Endometrial microvascular endothelial cells (primary cell): ENCODE measurements around the gene LRP5. TPM values are rescaled to one million over a fixed set of nuclear protein-coding genes. Genes with fewer than 3 reads are reported as not detected.
"Not testable (repeated sequence)": the region's sequence is repeated elsewhere in the genome, so short reads cannot be mapped to it uniquely, and the experiment has no call there.

ENCODE experiments used
- in situ Hi-C: cut with HindIII; loops from 2 replicates; pipeline ENCODE4 v1.10.0; 2017; ENCODE audit warnings: low sequenced_read_pairs, low pct_unique_long_range_greater_than_20kb; ENCODE audit errors: inconsistent ontology term
- total RNA-seq: library from RNA; depleted of rRNA; stranded (reverse); fragments of >200 nt; gene quantifications from one replicate; pipeline ENCODE4 v1.2.3, GENCODE V29; 2015; ENCODE audit errors: inconsistent ontology term

The LRP5 gene
- total RNA-seq, 1 donor from 2014 or later: 4.8 TPM

DNA sequence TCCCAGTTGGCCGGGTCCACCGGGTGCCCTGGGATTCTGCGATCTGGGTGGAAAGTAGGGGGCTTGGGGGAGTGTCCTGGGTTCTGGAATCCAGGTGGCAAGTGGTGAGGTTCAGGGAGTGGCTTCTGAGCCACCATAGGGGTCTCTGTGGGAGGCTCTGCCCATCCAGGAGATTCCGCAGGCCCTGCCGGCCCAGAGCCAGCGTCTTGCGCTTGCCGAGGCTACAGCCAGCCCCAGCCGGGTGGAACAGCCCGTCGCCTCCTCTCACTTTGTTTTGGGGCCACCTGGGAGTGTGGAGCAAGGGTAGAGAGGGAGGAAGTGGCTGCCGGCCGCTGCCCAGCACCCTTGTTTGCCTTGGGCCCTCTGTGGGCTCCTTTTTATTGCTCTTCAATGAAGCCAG is 87.5 kb downstream of the LRP5 start:
- in situ Hi-C loops: no loop called here

DNA sequence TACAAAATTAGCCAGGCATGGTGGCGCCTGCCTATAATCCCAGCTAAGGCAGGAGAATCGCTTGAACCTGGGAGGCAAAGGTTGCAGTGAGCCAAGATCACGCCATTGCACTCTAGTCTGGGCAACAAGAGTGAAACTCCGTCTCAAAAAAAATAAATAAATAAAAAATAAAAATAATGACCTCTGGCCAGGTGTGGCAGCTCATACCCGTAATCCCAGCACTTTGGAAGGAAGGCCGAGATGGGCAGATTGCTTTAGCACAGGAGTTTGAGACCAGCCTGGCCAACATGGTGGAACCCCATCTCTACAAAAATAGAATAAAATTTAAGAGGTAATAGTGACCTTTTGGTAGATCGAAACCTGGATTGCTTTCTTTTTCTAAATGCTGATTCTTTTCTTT is 88.2 kb downstream of the LRP5 start:
- in situ Hi-C loops: not testable (repeated sequence)

DNA sequence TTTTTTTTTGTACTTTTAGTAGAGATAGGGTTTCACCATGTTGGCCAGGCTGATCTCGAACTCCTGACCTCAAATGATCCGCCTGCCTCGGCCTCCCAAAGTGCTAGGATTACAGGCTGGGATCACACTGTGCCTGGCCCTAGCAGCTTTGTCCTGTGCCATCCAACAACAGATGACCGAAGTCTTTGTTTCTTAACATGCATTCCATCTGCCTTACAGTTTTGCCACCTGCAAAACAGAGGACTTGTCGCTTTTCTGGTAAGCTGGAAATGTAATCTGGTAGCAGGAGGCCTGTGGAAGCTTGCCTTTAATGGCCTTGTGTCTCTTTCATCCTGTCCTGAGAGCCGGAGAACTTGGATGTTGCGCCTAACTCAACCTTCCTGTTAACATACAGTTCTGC is 89.5 kb downstream of the LRP5 start:
- in situ Hi-C loops: no loop called here

DNA sequence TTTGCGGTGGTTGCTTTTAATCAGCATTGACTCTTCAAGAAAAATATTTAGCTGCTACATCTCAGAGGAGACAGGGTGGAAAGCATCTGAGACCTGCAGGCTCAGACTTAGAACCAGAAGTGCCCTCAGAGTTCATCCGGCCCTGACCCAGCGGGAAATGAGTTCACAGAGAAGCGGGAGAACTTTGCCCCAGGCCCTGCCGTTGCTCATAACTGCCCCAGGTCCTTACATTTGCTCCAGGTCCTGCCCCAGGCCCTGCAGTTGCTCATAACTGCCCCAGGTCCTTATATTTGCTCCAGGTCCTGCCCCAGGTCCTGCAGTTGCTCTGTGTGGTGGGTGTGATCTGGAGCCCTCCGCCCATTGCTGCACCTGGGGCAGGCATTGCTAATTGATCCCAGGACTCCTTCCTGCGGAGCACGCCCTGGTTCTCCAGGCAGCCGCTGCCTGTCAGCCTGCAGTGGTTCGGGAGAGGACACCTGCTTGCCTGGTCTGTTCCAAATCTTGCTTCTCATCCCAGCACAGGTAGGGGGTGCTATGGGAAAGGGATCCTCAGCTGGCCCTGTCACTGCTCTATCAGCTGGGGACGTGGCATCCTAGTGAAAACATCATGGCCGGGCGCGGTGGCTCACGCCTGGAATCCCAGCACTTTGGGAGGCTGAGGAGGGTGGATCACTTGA is 90.1 kb downstream of the LRP5 start:
- in situ Hi-C loops: no loop called here

DNA sequence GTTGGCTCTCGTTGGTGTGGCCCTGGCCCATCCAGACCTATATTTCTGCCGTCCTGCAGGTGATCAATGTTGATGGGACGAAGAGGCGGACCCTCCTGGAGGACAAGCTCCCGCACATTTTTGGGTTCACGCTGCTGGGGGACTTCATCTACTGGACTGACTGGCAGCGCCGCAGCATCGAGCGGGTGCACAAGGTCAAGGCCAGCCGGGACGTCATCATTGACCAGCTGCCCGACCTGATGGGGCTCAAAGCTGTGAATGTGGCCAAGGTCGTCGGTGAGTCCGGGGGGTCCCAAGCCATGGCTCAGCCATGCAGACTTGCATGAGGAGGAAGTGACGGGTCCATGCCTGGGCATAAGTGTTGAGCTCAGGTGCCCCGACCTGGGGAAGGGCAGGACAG is 91.0 kb downstream of the LRP5 start:
- in situ Hi-C loops: no loop called here

DNA sequence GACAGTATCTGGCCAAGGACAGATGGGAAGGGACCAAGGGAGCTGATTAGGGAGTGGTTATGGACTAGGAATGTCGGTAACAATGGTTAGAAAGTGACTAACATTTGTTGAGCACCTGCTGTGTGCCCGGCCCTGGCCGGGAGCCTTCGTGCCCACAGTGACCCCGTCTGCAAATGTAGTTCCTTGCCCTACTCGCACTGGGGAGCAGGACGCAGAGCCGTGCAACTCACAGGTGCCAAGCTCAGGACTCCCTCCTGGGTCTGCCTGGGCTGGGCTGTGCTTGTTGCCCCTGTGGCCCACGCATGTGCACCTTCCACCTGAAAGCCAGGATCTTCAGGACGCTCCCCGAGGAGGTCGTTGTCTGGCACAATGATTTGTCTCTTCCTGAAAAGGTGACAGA is 91.4 kb downstream of the LRP5 start:
- in situ Hi-C loops: no loop called here

DNA sequence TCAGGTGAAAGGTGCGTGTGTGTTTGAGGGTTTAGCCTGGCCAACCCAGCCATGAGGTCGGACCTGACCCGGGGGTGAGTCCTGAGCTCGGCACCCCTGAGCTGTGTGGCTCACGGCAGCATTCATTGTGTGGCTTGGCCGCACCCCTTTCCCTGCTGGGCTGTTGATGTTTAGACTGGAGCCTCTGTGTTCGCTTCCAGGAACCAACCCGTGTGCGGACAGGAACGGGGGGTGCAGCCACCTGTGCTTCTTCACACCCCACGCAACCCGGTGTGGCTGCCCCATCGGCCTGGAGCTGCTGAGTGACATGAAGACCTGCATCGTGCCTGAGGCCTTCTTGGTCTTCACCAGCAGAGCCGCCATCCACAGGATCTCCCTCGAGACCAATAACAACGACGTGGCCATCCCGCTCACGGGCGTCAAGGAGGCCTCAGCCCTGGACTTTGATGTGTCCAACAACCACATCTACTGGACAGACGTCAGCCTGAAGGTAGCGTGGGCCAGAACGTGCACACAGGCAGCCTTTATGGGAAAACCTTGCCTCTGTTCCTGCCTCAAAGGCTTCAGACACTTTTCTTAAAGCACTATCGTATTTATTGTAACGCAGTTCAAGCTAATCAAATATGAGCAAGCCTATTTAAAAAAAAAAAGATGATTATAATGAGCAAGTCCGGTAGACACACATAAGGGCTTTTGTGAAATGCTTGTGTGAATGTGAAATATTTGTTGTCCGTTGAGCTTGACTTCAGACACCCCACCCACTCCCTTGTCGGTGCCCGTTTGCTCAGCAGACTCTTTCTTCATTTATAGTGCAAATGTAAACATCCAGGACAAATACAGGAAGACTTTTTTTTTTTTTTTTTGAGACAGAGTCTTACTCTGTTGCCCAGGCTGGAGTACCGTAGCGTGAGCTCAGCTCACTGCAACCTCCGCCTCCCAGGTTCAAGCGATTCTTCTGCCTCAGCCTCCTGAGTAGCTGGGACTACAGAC is 94.2 kb downstream of the LRP5 start:
- in situ Hi-C loops: no loop called here

DNA sequence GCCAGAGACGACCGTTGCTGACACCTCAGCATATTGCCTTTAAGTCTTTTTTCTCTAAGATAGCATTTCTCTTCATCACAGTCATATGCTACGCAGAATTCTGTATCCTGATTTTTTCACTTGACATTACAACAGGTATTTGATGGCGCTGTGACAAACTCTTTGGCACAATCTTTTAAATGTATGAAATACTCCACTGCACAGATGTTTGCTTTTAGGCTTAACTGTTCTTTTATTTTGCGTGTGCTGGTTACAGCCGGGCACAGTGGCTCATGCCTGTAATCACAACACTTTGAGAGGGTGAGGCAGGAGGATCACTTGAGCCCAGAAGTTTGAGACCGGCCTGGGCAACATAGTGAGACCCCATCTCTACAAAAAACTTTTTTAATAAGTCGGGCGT is 96.1 kb downstream of the LRP5 start:
- in situ Hi-C loops: no loop called here

DNA sequence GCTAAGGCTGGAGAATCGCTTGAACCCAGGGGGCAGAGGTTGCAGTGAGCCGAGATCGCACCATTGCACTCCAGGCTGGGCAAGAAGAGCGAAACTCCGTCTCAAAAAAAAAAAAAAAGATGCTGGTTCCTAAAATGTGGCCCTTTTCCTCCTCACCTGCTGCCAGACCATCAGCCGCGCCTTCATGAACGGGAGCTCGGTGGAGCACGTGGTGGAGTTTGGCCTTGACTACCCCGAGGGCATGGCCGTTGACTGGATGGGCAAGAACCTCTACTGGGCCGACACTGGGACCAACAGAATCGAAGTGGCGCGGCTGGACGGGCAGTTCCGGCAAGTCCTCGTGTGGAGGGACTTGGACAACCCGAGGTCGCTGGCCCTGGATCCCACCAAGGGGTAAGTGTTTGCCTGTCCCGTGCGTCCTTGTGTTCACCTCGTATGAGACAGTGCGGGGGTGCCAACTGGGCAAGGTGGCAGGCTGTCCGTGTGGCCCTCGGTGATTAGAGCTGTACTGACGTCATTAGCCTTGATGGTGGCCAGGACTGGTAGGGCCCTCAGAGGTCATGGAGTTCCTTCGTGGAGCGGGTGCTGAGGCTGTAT is 97.5 kb downstream of the LRP5 start:
- in situ Hi-C loops: no loop called here

DNA sequence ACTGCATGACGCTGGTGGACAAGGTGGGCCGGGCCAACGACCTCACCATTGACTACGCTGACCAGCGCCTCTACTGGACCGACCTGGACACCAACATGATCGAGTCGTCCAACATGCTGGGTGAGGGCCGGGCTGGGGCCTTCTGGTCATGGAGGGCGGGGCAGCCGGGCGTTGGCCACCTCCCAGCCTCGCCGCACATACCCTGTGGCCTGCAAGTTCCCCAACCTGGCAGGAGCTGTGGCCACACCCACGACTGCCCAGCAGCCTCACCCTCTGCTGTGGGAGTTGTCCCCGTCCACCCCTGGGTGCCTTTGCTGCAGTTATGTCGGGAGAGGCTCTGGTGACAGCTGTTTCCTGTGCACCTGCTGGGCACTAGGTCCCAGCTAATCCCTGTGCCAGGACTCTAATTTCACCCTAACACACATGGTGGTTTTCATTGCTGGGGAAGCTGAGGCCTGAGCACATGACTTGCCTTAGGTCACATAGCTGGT is 99.2 kb downstream of the LRP5 start:
- in situ Hi-C loops: no loop called here

DNA sequence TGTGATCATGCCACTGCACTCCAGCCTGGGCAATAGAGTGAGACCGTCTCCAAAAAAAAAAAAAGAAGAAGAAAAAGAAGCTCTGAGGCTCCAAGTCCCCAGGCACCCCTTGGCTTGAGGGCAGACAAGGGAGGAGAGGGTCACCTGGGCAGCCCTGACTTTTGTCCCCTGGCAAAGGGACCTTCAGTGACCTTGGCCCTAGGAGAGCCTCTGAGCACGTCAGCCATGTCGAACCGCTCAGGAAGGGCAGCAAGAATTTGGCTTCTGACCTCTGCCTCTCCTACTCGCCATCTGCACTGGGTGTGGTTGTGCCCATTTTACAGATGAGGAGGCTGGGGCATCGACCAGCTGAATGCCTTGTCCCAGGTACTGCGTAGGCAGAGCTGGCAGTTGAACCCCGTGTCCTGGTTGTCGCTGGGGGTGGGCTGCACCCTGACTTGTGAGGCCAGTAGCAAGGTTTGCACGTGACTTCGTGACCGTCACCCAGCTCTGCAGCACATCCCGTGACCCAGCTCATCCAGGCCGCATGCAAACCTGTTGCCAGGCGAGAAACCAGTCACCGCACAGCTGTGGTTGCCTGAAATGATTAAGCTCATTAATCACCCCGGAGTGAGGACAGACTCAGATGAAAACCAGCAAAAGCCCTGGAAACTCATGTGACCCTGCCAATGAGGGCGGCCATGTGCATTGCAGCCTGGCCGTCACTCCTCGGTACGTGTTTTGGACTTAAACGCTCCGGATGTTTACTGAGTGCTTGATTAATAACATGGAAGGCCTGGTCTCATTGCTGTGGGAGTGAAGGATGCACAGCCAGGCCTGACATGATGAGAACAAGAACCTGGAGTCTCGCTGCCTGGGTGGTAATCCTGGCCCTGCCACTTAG is 100.4 kb downstream of the LRP5 start:
- in situ Hi-C loops: no loop called here

DNA sequence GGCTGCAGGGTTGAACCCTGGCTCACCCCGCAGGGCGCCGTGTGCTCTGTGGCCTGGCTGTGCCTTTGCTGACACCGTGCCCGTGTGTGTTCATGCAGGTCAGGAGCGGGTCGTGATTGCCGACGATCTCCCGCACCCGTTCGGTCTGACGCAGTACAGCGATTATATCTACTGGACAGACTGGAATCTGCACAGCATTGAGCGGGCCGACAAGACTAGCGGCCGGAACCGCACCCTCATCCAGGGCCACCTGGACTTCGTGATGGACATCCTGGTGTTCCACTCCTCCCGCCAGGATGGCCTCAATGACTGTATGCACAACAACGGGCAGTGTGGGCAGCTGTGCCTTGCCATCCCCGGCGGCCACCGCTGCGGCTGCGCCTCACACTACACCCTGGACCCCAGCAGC is 101.2 kb downstream of the LRP5 start:
- in situ Hi-C loops: no loop called here

DNA sequence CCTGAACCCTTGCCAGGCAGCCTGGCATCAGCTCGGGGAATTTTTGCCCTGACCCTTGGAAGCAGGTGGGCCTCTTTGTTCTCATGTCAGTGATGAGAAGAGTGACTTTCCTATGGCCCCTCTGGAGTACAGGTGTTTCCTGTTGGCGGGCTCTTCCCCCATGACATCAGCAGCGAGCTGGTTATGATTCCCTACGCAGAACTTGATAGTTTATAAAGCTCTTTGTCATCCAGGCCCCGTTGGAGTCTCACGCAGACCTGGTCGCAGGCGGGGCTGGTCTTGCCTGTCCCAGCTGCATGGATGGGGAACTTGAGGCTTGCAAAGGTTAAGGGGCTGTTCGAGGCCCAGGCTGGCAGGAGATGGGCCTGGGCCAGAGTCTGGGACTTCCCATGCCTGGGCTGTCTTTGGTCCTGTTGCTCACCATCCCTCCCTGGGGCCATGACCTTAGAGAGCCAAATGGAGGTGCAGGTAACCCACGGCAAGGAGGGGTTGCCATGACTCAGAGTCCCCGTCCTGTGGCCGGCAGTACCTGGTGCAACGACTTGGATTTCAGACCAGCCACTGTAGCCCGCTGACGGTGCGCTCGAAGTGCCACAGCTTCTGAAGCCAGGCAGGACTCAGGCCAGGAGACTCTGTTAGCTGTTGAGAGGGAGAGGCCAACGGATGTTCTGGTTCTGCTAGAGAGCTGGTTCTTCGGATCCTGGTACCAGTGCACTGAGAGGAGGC is 102.3 kb downstream of the LRP5 start:
- in situ Hi-C loops: no loop called here

DNA sequence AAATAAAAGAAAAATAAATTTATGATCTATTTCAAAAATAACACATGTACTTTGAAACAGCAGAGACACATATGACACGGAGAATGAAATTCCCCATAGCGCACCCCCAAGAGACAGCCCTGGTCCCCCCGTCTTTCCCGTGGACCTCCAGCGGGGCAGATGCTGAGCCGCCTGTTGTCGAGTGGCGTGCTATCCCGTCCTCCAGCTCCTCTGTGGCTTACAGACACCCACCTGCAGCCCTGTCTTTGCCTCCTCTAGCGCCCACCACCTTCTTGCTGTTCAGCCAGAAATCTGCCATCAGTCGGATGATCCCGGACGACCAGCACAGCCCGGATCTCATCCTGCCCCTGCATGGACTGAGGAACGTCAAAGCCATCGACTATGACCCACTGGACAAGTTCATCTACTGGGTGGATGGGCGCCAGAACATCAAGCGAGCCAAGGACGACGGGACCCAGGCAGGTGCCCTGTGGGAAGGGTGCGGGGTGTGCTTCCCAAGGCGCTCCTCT is 103.7 kb downstream of the LRP5 start:
- in situ Hi-C loops: no loop called here

DNA sequence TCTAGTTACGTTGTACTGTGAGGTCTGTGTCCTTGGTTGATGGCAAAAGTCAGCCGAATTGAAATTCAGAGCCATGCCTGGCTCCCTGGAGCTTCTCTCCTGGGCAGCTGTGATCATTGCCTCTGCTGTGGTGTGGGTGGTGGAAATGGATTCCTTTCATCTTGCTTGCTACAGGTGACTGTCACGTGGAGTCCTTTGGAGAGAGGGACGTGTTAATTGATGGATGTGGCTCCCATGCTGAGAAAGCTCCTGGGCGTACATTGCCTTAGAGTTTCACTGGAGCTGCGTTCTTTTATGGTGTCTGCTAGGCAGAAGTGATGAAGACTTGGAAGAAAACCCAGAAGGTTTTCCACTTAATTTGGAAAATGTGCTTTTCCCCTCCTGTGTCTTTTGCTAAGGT is 106.3 kb downstream of the LRP5 start:
- in situ Hi-C loops: no loop called here

DNA sequence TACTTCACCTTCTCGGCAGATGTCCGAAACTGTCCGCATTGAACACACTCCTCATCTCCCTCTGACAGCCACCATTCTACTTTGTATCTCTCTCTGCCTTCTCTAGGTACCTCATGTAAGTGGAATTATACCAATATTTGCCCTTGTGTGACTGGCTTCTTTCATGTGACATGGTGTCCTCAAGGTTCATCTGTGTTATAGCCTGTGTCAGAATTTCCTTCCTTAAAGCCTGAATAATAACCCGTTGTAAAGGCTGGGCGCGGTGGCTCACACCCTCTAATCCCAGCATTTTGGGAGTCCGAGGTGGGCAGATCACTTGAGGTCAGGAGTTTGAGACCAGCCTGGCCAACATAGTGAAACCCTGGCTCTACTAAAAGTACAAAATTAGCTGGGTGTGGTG is 107.8 kb downstream of the LRP5 start:
- in situ Hi-C loops: no loop called here

DNA sequence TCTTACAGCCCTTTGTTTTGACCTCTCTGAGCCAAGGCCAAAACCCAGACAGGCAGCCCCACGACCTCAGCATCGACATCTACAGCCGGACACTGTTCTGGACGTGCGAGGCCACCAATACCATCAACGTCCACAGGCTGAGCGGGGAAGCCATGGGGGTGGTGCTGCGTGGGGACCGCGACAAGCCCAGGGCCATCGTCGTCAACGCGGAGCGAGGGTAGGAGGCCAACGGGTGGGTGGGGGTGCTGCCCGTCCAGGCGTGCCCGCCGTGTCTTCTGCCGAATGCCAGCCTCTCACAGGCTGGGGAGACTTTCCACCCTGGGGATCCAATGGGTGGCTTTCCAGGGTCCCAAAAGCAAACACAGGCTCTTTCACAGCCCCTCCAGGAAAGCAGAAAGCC is 111.1 kb downstream of the LRP5 start:
- in situ Hi-C loops: no loop called here

DNA sequence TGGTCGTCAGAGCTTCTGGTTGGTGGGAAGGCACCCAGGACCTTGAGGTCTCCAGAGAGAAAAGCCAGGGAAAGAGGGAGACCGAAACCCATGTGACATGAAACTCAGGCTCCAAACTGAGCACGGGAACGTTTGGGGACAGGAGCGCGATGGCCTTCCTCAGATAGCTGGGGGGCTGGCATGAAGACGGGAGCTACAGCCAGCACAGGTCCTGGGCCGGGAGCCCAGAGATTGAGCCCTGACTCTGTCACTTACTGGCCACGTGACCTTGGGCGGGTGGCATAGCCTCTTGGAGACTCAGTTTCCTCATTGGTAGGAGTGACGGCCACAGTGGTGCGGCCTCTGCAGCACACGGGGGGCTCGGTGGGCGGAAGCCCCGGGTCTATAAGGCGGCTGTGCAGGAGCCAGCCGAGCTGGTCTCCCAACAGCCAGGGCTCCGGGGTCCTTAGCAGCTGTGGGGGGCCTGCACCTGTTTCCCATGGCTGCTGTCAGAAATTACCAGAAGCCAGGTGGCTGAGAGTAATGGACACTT is 111.8 kb downstream of the LRP5 start:
- in situ Hi-C loops: no loop called here
